ENCODE measurements around the gene KIAA0319L. TPM values are rescaled to one million over a fixed set of nuclear protein-coding genes. Genes with fewer than 3 reads are reported as not detected.

Gene KIAA0319L
- total and polyA plus RNA-seq, 9 donors = 18.2 to 78.3 (median 42.7) TPM

DNA sequence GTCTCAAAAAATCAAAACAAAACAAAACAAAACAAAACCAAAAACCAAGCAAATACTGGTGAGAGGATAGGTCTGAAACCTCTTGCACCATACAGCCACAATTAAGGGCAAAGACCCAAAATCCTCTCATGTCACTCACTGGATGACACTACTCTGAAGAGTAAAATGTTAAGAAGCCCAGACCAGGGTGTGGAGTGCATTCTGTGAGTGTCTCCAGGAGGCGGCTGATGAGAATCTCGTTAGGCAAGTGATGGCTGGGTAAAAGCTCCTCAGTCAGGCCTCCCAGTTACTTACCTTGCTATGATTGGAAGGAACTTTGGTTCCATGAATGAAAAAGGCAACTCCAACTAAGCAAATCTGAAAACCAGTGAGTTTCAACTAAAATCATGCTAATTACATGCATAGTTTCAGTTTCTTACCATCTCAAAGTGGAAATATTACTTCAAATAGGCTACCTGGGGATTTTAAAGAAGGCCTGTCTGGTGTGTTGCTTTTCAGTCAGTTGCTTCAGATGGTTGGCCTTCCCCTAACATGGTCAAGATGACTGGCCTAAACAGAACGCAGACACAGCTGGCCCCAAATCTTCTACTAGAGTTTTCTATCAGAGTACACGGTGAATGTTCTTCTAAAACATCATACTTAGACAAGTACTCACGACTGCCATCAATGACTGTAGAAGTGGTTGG, 95.1 kb downstream of the KIAA0319L start:
- WGBS, 3 donors = 91 to 96% (median 96%) methylated on average over 5 of the region's 5 CpGs
- TF ChIP-seq, protein P1, sequence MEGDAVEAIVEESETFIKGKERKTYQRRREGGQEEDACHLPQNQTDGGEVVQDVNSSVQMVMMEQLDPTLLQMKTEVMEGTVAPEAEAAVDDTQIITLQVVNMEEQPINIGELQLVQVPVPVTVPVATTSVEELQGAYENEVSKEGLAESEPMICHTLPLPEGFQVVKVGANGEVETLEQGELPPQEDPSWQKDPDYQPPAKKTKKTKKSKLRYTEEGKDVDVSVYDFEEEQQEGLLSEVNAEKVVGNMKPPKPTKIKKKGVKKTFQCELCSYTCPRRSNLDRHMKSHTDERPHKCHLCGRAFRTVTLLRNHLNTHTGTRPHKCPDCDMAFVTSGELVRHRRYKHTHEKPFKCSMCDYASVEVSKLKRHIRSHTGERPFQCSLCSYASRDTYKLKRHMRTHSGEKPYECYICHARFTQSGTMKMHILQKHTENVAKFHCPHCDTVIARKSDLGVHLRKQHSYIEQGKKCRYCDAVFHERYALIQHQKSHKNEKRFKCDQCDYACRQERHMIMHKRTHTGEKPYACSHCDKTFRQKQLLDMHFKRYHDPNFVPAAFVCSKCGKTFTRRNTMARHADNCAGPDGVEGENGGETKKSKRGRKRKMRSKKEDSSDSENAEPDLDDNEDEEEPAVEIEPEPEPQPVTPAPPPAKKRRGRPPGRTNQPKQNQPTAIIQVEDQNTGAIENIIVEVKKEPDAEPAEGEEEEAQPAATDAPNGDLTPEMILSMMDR (IDR thresholded peaks at IDR 0.05) = no peak
- TF ChIP-seq POLR2A (IDR thresholded peaks at IDR 0.05) (no peak), EP300 (IDR thresholded peaks at IDR 0.05) (no peak)
- H3K9me3 ChIP-seq = peaks cover 0 to 7% of the 10 kb centered on the region in 2 donors
- H3K4me3 ChIP-seq = no peak overlapping the region
- intact Hi-C loops (cut with DNase I) = no loop called here
- no peak overlapping the region for H3K27ac ChIP-seq
- no peak for DNase-seq
- no peaks in the 10 kb centered on the region for H3K4me1 ChIP-seq (ENCODE audit: insufficient read depth)
- no peaks in the 10 kb centered on the region for H3K27me3 ChIP-seq
- H3K36me3 ChIP-seq = no peaks in the 10 kb centered on the region

DNA sequence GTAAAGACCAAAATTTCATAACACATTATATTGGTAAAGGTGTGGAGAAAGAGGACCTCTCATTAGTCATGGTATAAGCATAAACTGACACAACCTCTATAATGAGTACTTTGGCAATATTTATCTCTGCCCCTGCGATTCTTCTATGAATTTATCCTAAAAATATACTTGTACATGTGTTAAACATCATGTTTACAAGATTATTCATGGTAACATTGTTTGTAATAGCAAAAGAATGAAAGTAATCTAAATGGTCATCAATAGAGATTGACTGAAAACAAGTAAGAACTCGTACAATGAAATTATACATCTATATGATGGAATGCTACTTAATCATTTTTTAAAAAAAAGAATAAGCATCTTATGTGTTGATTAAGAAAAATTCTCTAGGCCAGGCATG, 96.4 kb downstream of the KIAA0319L start:
- Histone ChIP-seq H3K9me3 (peaks cover 0 to 7% of the 10 kb centered on the region in 2 donors), H3K4me1 (ENCODE audit: insufficient read depth) (no peaks in the 10 kb centered on the region), H3K27me3 (no peaks in the 10 kb centered on the region), H3K27ac (no peak overlapping the region), H3K4me3 (no peak overlapping the region), H3K36me3 (no peaks in the 10 kb centered on the region)
- WGBS, 3 donors = 92 to 94% (median 92%) methylated on average over 2 of the region's 2 CpGs
- no peak for DNase-seq
- TF ChIP-seq POLR2A (IDR thresholded peaks at IDR 0.05) (no peak), EP300 (IDR thresholded peaks at IDR 0.05) (no peak)
- TF ChIP-seq, protein P1 (IDR thresholded peaks at IDR 0.05) = no peak
- intact Hi-C loops (cut with DNase I) = no loop called here

DNA sequence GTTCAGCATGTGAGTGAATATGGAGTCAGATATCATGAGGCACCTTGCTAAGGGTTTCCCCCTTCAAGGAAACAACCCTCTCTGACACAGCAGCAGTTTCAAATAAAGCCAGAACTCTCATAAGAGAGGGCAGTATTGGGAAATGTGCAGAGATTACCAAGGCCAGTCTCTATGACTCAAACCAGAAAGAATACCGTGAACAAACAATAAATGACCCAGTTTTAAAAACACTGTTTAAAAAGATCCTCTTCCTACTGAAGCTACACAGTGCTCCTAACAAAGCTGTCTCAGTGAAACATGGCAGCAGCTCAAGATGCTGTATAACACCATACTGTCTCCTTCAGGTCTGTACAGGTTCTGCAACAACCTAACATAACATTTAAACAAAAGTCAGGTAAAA, 102.6 kb downstream of the KIAA0319L start:
- no peak overlapping the region for H3K4me3 ChIP-seq
- intact Hi-C loops (cut with DNase I) = loop anchor here in 3 of 4 donors (5.0 kb wide), 3 partner anchors 108 to 263 kb away; partner anchors contain the start of gene C1orf216 (in 1 of the 3)
- no peak for DNase-seq
- H3K4me1 ChIP-seq (ENCODE audit: insufficient read depth) = peaks cover 2% of the 10 kb centered on the region
- H3K36me3 ChIP-seq = no peaks in the 10 kb centered on the region
- no peak overlapping the region for H3K27ac ChIP-seq
- no peaks in the 10 kb centered on the region for H3K9me3 ChIP-seq
- TF ChIP-seq, protein P1 (IDR thresholded peaks at IDR 0.05) = no peak
- TF ChIP-seq POLR2A (IDR thresholded peaks at IDR 0.05) = no peak
- TF ChIP-seq EP300 (IDR thresholded peaks at IDR 0.05) = no peak
- 0 to 19% (median 19%) methylated on average over 1 of the region's 1 CpG for WGBS, 3 donors
- H3K27me3 ChIP-seq = no peaks in the 10 kb centered on the region

DNA sequence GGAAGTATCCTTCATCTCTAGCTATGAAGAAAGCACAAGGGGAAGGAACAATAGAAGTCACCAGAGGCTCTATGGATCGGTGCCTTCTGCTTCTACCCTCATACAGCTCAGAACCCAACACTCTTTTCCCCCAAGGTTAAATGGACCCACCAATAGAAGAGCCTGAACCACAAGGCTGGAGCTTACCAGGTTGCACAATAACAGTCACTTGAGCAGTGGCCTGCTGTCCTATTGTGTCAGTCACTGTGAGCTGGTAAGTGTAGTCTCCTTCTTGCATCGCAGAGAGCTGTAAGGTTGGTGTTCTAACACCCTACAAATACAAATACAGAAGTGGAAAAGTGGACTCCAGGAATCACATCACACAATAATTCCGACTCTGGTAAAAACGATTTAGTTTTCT, 103.0 kb downstream of the KIAA0319L start:
- DNase-seq = no peak
- 91 to 95% (median 93%) methylated on average over 4 of the region's 4 CpGs for WGBS, 3 donors
- Histone ChIP-seq H3K27ac (no peak overlapping the region), H3K27me3 (no peaks in the 10 kb centered on the region), H3K4me1 (ENCODE audit: insufficient read depth) (peaks cover 2% of the 10 kb centered on the region), H3K4me3 (no peak overlapping the region), H3K9me3 (no peaks in the 10 kb centered on the region), H3K36me3 (no peaks in the 10 kb centered on the region)
- intact Hi-C loops (cut with DNase I) = loop anchor here in 3 of 4 donors (5.0 kb wide), 3 partner anchors 108 to 263 kb away; partner anchors contain the start of gene C1orf216 (in 1 of the 3)
- TF ChIP-seq, protein P1 (IDR thresholded peaks at IDR 0.05) = no peak
- TF ChIP-seq POLR2A (IDR thresholded peaks at IDR 0.05) (no peak), EP300 (IDR thresholded peaks at IDR 0.05) (no peak)
